GM21367 (cell line): ENCODE results near the gene RAB39B.
A peak's percentile ranks its signal among the peaks of the same experiment; 100 is the strongest.
"Not testable (repeated sequence)": the region's sequence is repeated elsewhere in the genome, so short reads cannot be mapped to it uniquely, and the experiment has no call there.

Source experiments
- ATAC-seq: cut with Tn5 transposase; IDR thresholded peaks from one replicate; pipeline ENCODE4 v1.9.1; 2021; ENCODE audit not compliant: unreplicated experiment

Gene RAB39B

DNA sequence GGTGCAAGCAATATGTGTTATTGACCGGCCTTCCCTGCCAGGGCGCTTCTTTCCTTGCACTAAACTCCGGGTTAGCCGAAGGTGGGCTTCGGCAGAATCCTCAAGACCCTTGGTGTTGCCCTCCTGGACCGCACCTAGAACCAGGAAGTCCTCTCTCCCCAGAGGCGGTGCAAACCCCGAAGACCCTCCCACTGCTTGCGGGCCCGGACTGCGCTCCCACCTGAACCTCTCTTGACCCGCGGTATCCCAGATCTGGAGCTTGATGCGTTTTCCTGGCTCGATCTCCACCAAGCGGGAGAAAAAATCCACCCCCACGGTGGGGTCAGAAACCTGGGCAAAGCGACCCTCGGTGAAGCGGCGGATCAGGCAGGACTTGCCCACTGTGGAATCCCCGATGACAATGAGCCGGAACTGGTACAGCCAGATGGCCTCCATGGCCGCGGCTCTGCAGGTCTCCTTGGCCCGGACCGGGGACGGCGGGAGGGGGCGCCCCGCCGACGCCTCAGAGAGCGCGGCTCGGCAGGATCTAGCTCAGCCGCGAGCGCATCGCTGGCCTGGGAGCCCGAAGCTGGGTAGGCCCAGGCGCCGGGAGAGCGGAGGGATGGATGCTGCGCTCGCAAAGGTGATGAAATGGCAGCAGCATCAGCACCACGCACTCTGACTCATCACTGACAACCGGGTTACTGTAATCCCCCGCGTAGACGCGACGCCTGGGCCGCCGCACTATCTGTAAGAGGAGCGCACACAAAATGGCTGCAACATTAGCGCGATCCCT, at the start of gene RAB39B:
RAB39B (minus strand) TSS at position 638 of the 775 bp plus-strand sequence; CDS start at position 435, 203 bp downstream.
- peak; percentile 84 for ATAC-seq

- ATAC-seq = no peak
These were observed 49.5 kb upstream of the RAB39B start for GRCh38 chrX:155313766-155314165.

- ATAC-seq = no peak
These were observed 29.5 kb upstream of the RAB39B start for GRCh38 chrX:155293771-155294170.

DNA sequence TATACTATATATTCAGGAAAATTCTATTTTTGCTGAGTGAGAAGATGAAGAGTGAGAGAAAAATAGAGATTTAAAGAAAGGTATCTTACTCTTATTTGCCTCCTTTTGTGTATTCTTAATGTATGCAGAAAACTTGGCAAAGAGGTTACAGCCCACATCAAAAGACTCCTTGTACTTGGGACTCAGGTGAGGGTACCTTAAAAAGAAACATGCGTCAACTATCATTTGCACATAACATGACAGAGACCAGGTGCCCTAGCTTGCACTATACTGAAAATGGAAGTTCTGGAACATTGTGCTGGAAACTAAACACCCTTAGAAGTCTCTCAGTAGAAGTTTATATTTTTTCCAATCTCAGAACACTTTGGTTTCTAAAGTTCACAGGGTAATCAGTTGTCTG, 15.6 kb upstream of the RAB39B start:
- ATAC-seq = no peak

DNA sequence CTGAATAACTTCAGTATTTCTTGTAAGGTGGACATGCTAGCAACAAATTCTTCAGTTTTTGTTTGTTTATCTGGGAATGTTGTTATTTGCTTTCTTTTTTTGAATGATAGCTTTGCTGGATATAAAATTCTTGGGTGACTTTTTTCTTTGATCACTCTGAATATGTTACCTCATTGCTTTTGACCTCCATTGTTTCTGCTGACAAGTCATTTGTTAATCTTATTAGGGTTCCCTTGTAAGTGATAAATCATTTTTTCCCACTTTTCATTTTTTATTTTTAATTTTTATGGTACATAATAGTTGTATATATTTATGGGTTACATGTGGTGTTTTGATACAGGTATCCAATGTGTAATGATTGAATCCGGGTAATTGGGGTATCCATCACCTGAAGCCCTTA, 6.7 kb upstream of the RAB39B start:
- ATAC-seq = no peak

- ATAC-seq = not testable (repeated sequence)
These were observed 3.7 kb upstream of the RAB39B start for GRCh38 chrX:155267995-155268394.

DNA sequence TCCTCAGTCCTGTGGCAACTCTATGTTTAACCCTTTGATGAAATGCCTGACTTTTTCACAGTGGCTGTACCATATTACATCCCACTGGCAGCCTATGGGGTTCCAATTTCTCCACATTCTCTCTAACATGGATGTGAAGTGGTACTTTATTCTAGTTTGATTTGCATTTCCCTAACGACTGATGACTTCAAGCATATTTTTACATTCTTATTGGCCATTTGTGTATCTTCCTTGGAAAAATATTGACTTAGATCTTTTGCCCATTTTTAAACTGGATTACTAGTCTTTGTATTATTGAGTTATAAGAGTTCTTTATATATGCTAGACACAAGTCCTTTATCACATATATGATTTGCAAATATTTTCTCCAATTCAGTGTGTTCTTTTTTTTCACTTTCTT, 2.1 kb upstream of the RAB39B start:
- ATAC-seq = no peak

- peak; percentile 40 for ATAC-seq
These were observed 1.1 kb downstream of the RAB39B start for GRCh38 chrX:155262970-155263754.

GRCh38 chrX:155259752-155260151, 4.5 kb downstream of the RAB39B start:
- ATAC-seq = no peak

DNA sequence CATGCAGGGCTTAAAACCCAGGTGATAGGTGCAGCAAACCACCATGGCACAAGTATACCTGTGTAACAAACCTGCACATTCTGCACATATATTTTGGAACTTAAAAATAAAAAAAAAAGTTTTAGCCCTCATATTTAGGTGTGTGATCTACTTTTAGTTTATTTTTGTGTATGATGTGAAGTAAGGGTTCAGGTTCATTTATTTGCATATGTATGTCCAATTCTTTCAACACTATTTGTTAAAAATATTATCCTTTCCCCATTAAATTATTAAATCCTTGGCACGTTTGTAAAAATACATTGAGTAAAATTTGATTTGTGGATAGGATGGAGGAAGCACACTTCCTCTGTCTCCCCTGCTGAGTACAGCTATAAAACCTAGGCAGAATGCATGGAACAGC, 12.9 kb downstream of the RAB39B start:
- ATAC-seq = no peak

DNA sequence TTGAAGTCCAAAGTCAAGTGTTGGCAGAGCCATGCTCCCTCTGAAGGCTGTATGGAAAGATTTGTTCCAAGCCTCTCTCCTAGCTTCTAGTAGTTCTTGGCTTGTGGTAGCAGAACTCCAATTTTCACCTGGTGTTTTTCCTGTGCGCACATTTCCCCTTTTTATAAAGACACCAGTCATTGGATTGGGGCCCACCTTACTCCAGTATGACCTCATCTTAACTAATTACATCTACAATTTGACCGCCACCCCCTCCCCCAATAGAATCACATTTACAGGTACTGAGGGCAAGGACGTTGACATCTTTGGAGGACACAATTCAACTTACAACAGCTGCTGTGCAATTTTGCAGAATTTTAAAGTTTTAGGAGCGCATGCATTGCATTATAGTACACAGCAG, 16.8 kb downstream of the RAB39B start:
- no peak for ATAC-seq

DNA sequence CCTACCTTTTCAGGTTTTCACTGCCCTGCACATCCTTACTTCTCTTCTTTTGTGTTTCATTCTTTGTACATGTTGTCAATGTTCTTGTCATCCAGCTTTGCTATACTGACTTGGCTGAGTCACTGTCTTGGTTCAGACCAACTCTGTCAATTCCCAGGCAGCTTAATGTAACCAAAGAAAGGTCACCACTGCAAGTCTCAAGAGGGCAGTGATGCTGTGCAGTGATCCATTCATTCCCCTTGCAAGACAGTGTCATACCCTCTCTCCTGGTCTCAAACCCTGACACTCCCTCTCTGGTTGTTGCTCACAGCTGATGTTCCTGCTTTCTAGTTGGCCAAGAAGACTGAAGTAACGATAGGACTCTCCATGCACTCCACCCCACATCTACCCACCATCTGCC, 17.5 kb downstream of the RAB39B start:
- no peak for ATAC-seq

DNA sequence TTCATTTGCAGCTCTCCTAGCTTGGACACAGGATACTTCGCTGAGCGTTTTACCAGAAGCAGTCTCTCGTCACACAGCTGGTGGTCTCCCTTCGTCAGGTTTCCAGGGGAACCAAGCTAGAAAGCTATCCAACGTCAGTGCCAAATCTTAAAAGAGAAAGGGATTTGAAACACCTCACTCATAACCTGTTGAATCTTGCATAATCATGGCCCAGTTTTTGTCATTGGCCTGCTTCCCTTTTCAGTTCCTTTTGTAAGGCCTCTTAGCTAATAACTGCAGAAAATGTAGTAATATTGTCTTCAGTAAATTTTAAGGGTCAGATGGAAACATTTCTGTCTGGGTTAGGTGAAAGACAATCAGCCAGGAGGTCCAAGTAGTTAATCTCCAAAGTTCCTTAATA, 22.0 kb downstream of the RAB39B start:
- ATAC-seq = no peak

GRCh38 chrX:155237719-155238118, 26.6 kb downstream of the RAB39B start:
- no peak for ATAC-seq

DNA sequence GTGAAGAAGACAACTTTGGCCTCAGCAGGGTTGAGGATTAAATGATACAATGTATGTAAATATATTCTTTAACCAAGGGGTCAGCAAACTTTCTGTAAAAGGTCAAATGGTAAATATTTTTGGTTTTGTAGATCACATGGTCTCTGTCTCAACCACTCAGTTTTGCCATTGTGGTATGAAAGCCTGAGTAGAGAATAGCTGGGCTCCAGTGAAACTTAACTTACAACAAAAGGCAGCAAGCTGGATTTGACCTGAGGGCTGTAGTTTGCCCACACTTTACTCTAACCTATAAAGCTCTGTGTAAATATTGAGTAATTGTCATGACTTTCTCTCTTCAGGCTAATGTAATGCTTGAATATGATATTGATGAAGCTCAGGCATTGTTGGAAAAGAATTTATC, 28.4 kb downstream of the RAB39B start:
- ATAC-seq = no peak

DNA sequence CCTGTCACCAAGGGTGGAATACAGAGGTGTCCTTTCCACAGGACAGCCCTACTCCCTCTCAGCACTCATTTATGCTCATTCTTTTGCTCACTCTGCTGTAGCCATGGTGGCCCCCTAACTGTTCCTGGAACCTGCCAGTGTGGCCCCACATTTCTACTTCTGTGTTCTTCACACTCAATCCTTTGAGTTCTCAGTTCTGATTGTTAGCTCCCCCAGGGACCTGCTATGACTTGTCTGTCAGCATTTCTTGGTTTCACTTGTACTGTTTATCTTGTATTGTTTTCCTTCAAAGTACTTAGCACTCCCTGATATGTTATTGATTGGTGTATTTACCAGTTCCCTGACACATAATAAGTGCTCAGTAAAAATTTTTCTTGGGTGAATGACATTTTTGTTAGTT, 33.1 kb downstream of the RAB39B start:
- ATAC-seq = peak; percentile 91

- ATAC-seq = no peak
These were observed 38.5 kb downstream of the RAB39B start for GRCh38 chrX:155225774-155226173.

DNA sequence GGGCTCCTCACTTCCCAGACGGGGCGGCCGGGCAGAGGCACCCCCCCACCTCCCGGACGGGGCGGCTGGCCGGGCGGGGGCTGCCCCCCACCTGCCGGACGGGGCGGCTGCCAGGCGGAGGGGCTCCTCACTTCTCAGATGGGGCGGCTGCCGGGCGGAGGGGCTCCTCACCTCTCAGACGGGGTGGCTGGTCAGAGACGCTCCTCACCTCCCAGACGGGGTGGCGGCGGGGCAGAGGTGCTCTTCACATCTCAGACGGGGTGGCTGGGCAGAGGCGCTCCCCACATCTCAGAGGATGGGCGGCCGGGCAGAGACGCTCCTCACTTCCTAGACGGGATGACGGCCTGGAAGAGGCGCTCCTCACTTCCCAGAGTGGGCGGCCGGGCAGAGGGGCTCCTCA, 40.5 kb downstream of the RAB39B start:
- ATAC-seq = not testable (repeated sequence)

- no peak for ATAC-seq
These were observed 42.9 kb downstream of the RAB39B start for GRCh38 chrX:155221351-155221750.

DNA sequence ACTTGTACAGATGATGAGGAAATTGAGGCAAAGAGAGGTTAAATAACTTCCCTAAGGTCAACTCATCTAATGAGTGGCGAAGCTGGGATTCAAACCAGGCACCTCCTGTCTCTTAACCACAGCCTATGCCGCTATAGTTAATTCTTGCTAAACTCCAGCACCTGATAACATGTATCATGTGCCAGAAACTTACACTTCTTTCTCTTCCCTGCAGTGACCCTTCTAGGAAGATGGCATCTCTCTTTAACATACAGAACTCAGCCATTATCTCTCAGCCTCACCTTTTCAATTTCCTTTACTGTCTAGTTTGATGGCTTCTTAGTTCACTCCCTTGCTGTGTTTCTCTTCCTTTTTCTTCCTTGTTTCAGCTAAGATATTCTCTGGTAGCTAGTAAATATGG, 45.5 kb downstream of the RAB39B start:
- no peak for ATAC-seq

- no peak for ATAC-seq
These were observed 47.3 kb downstream of the RAB39B start for GRCh38 chrX:155216940-155217440.
